ENCODE data around the gene RRN3. TPM values are rescaled to one million over a fixed set of nuclear protein-coding genes. Genes with fewer than 3 reads are reported as not detected.

The RRN3 gene
- total and polyA plus RNA-seq, 2 donors (not counting 3 experiments of a cell fraction or from before 2014, with no cell fraction given): 15.1 to 26.5 TPM

DNA sequence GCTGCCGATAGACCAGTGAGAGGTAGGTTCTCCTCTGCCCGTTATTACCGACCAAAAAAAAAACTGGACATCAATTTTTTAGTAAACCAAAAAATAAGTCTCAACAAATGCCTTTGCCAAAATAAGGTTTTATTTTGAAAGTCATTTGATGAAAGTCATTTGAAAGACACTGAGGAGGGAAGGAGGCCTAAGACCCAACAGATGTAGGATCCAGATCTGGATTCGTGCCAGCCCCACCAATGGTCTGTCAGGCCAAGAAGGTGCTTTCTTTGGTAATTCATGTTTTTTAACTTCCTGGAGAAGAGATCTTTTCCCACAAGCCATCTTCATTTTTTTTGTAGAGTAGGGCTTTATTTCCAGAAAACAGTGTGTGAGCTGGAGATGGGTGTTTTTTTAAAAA, 56.3 kb downstream of the RRN3 start:
- ChIA-PET POLR2A (interaction anchor here (0.6 kb wide), 1 partner anchor 15 kb away, joined by 3 read pairs; no protein-coding TSS in a partner anchor), CTCF (interaction anchor here (0.6 to 1.1 kb wide), 2 partner anchors 9 to 19 kb away, joined by 3 read pairs; no protein-coding TSS in a partner anchor)
- TF ChIP-seq POLR2AphosphoS5 (IDR thresholded peaks at IDR 0.05; ENCODE audit: insufficient read depth, low read depth, low read length): no peak
- no peak for TF ChIP-seq POLR2A (IDR thresholded peaks at IDR 0.05; ENCODE audit: low read depth, low read length)
- no peak for TF ChIP-seq GATA2 (IDR thresholded peaks at IDR 0.05; ENCODE audit: insufficient read depth, insufficient read length, low read depth, low read length)
- no peak for TF ChIP-seq FOS (IDR thresholded peaks at IDR 0.05; ENCODE audit: borderline replicate concordance, insufficient read depth, low read length)
- TF ChIP-seq, protein P1, sequence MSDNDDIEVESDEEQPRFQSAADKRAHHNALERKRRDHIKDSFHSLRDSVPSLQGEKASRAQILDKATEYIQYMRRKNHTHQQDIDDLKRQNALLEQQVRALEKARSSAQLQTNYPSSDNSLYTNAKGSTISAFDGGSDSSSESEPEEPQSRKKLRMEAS (IDR thresholded peaks at IDR 0.05; ENCODE audit: insufficient read depth, insufficient read length): no peak
- TF ChIP-seq, protein P2, sequence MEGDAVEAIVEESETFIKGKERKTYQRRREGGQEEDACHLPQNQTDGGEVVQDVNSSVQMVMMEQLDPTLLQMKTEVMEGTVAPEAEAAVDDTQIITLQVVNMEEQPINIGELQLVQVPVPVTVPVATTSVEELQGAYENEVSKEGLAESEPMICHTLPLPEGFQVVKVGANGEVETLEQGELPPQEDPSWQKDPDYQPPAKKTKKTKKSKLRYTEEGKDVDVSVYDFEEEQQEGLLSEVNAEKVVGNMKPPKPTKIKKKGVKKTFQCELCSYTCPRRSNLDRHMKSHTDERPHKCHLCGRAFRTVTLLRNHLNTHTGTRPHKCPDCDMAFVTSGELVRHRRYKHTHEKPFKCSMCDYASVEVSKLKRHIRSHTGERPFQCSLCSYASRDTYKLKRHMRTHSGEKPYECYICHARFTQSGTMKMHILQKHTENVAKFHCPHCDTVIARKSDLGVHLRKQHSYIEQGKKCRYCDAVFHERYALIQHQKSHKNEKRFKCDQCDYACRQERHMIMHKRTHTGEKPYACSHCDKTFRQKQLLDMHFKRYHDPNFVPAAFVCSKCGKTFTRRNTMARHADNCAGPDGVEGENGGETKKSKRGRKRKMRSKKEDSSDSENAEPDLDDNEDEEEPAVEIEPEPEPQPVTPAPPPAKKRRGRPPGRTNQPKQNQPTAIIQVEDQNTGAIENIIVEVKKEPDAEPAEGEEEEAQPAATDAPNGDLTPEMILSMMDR (IDR thresholded peaks at IDR 0.05; ENCODE audit: extremely low read depth in 1 of 2, insufficient read depth in 1 of 2, low read depth in 1 of 2, low read length in 2 of 2): no peak
- no peak for TF ChIP-seq EZH2 (IDR thresholded peaks at IDR 0.05; ENCODE audit: borderline replicate concordance, low read depth, low read length, severe bottlenecking)
- TF ChIP-seq JUN (IDR thresholded peaks at IDR 0.05; ENCODE audit: borderline replicate concordance, insufficient read depth, insufficient read length, low read depth): no peak
- no peak for TF ChIP-seq MYC (IDR thresholded peaks at IDR 0.05; ENCODE audit: low read depth, low read length)
- dilution Hi-C loops (cut with MboI; ENCODE audit: extremely low pct_ligation_motif_present, low sequenced_read_pairs): no loop called here
- Histone ChIP-seq H3K27me3 (ENCODE audit: control insufficient read depth in 2 of 2, insufficient read depth in 2 of 2, low read length in 2 of 2) (no peaks in the 10 kb centered on the region), H3K4me2 (ENCODE audit: insufficient read depth, low read length) (no peak overlapping the region), H4K20me1 (replicated peaks; ENCODE audit: control insufficient read depth, extremely low read depth, insufficient read depth, low read length) (no peaks in the 10 kb centered on the region), H3K27ac (ENCODE audit: insufficient read depth, low read depth, low read length) (no peak overlapping the region), H3K9me3 (replicated peaks; ENCODE audit: control insufficient read depth, insufficient read depth, low read length) (no peaks in the 10 kb centered on the region), H3K36me3 (ENCODE audit: control insufficient read depth in 2 of 2, extremely low read depth in 1 of 2, insufficient read depth in 2 of 2, low read length in 2 of 2) (peaks cover 25 to 59% of the 10 kb centered on the region in 2 experiments), H3K9ac (replicated peaks; ENCODE audit: extremely low read depth, insufficient read depth, low read length) (no peak overlapping the region), H3K9me1 (replicated peaks; ENCODE audit: control insufficient read depth, extremely low read depth, insufficient read depth, low read length) (no peaks in the 10 kb centered on the region), H3K79me2 (ENCODE audit: control insufficient read depth, insufficient read depth, low read length) (no peaks in the 10 kb centered on the region), H2AFZ (ENCODE audit: low read depth, low read length) (no peak overlapping the region), H3K4me3 (replicated peaks in 1 of 3; ENCODE audit: insufficient read depth in 1 of 3, low read depth in 1 of 3, low read length in 3 of 3) (no peak overlapping the region), H3K4me1 (ENCODE audit: control insufficient read depth, extremely low read depth, insufficient read depth, low read length) (peaks cover 30% of the 10 kb centered on the region)
- TSS peak; percentile 34 for BruUV-seq (replicated peaks)
- intact Hi-C loops (cut with micrococcal nuclease): no loop called here
- no peak for FAIRE-seq
- DNase-seq (ENCODE audit: low read depth, low spot score): no peak
